ENCODE data around the gene ANKS1B. TPM values are rescaled to one million over a fixed set of nuclear protein-coding genes. Genes with fewer than 3 reads are reported as not detected.

ANKS1B gene
- total RNA-seq, 1 donor from 2014 or later, result 2.4 TPM

DNA sequence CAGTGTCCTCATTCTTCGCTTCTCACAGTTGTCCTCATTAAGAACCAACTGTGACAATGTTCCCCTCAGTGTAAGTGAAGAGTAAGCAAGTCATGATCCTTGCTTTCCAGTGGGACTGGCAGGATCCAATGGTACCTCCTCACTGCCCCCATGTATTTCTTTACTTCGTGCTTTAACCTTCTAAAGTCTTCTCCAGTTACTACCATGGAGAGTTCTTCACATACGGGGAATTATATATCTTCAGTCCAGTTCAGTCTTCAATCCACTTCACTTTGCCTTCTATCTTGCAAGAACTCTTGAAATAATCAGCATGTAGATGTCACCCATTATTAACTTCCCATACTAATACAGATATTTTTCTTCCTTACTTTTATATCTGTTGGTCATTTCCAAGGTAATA lies 719.1 kb downstream of the ANKS1B start:
- FAIRE-seq (no peak), DNase-seq (ENCODE audit: low read depth) (no peak)
- Histone ChIP-seq H2AFZ (ENCODE audit: low read depth, low read length) (no peak overlapping the region), H3K27me3 (ENCODE audit: insufficient read depth, low read length) (no peaks in the 10 kb centered on the region), H3K4me3 (ENCODE audit: insufficient read depth, low read depth, low read length) (no peak overlapping the region), H3K4me1 (ENCODE audit: insufficient read depth, low read length) (no peaks in the 10 kb centered on the region), H3K36me3 (ENCODE audit: insufficient read depth, low read length) (no peaks in the 10 kb centered on the region), H3K9me3 (ENCODE audit: insufficient read depth, low read depth, low read length) (no peaks in the 10 kb centered on the region), H3K4me2 (ENCODE audit: low read length) (no peak overlapping the region), H3K9ac (ENCODE audit: low read length) (no peak overlapping the region), H3K27ac (ENCODE audit: low read depth, low read length) (no peak overlapping the region), H3K79me2 (ENCODE audit: insufficient read depth, low read length) (no peaks in the 10 kb centered on the region), H4K20me1 (ENCODE audit: insufficient read depth, low read length) (no peaks in the 10 kb centered on the region)
- no peak overlapping the region for H3K27ac Mint-ChIP-seq (ENCODE audit: unreplicated experiment)
- no peak overlapping the region for H3K4me3 Mint-ChIP-seq (ENCODE audit: unreplicated experiment)
- H3K4me1 Mint-ChIP-seq (ENCODE audit: low read depth, unreplicated experiment), result peaks cover 2% of the 10 kb centered on the region
- TF ChIP-seq, protein P1, sequence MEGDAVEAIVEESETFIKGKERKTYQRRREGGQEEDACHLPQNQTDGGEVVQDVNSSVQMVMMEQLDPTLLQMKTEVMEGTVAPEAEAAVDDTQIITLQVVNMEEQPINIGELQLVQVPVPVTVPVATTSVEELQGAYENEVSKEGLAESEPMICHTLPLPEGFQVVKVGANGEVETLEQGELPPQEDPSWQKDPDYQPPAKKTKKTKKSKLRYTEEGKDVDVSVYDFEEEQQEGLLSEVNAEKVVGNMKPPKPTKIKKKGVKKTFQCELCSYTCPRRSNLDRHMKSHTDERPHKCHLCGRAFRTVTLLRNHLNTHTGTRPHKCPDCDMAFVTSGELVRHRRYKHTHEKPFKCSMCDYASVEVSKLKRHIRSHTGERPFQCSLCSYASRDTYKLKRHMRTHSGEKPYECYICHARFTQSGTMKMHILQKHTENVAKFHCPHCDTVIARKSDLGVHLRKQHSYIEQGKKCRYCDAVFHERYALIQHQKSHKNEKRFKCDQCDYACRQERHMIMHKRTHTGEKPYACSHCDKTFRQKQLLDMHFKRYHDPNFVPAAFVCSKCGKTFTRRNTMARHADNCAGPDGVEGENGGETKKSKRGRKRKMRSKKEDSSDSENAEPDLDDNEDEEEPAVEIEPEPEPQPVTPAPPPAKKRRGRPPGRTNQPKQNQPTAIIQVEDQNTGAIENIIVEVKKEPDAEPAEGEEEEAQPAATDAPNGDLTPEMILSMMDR (IDR thresholded peaks at IDR 0.05; ENCODE audit: insufficient read depth, low read depth, low read length), result no peak
- TF ChIP-seq EZH2 (IDR thresholded peaks at IDR 0.05; ENCODE audit: insufficient read depth, low read length), result no peak
- H3K36me3 Mint-ChIP-seq (ENCODE audit: low read depth, unreplicated experiment), result no peaks in the 10 kb centered on the region
- no peaks in the 10 kb centered on the region for H3K27me3 Mint-ChIP-seq (ENCODE audit: low read depth, unreplicated experiment)
- H3K9me3 Mint-ChIP-seq (ENCODE audit: unreplicated experiment), result peaks cover 2% of the 10 kb centered on the region

DNA sequence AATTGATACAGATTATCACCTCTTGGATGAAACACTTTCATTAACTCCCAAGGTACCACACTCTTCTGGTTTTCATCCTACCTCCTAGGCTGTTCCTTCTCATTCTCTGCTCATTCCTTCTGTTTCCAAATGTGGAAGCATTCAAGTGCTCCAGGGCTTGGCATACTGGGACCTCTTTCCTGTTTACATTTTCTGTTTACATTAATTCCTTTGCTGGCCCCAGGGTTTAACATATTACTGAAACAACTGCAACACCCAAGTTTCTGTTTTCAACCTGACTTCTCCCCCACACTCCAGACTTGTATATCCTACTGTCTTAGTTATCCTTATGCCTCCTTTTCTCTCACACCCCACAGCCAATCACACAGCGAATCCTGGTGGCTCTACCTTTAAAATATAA lies 723.5 kb downstream of the ANKS1B start:
- DNase-seq (ENCODE audit: low read depth) (no peak), FAIRE-seq (no peak)
- H2AFZ ChIP-seq (ENCODE audit: low read depth, low read length), result no peak overlapping the region
- H3K27ac ChIP-seq (ENCODE audit: low read depth, low read length), result no peak overlapping the region
- H3K27me3 Mint-ChIP-seq (ENCODE audit: low read depth, unreplicated experiment), result no peaks in the 10 kb centered on the region
- peaks cover 15% of the 10 kb centered on the region for H3K4me1 Mint-ChIP-seq (ENCODE audit: low read depth, unreplicated experiment)
- no peak overlapping the region for H3K4me3 ChIP-seq (ENCODE audit: insufficient read depth, low read depth, low read length)
- peaks cover 2% of the 10 kb centered on the region for H3K9me3 Mint-ChIP-seq (ENCODE audit: unreplicated experiment)
- peaks cover 8% of the 10 kb centered on the region for H3K4me1 ChIP-seq (ENCODE audit: insufficient read depth, low read length)
- no peak overlapping the region for H3K27ac Mint-ChIP-seq (ENCODE audit: unreplicated experiment)
- no peak for TF ChIP-seq EZH2 (IDR thresholded peaks at IDR 0.05; ENCODE audit: insufficient read depth, low read length)
- TF ChIP-seq, protein P1 (IDR thresholded peaks at IDR 0.05; ENCODE audit: insufficient read depth, low read depth, low read length), result no peak
- no peak overlapping the region for H3K4me3 Mint-ChIP-seq (ENCODE audit: unreplicated experiment)
- no peaks in the 10 kb centered on the region for H3K9me3 ChIP-seq (ENCODE audit: insufficient read depth, low read depth, low read length)
- H3K27me3 ChIP-seq (ENCODE audit: insufficient read depth, low read length), result no peaks in the 10 kb centered on the region
- H3K4me2 ChIP-seq (ENCODE audit: low read length), result no peak overlapping the region
- no peaks in the 10 kb centered on the region for H4K20me1 ChIP-seq (ENCODE audit: insufficient read depth, low read length)
- no peaks in the 10 kb centered on the region for H3K36me3 ChIP-seq (ENCODE audit: insufficient read depth, low read length)
- H3K36me3 Mint-ChIP-seq (ENCODE audit: low read depth, unreplicated experiment), result no peaks in the 10 kb centered on the region
- no peak overlapping the region for H3K9ac ChIP-seq (ENCODE audit: low read length)
- H3K79me2 ChIP-seq (ENCODE audit: insufficient read depth, low read length), result no peaks in the 10 kb centered on the region

DNA sequence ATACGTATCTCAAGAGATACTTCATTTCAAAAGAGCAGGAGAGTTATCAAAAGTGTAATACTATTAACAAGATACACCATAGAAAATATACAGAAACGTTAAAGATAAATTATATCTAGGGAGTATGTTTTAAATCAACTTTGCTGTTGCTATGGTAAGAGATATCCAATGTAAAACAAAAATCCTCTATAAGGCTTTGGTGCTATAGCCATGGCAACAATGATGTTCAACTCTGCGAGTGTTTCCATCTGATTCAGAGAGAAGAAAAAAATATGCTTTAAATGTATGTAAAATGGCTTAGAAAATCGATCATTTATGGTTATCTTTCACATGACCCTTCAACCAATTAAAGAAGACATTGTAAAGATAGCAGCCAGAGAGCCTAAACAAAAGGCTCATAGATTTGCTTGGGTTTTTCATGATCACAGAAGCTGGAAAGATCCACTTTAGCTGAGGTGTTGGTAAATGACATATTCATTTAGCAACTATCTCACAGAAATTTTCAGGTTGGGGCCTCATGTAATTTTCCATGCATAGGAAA lies 724.2 kb downstream of the ANKS1B start:
- H3K27ac Mint-ChIP-seq (ENCODE audit: unreplicated experiment), result no peak overlapping the region
- H3K4me2 ChIP-seq (ENCODE audit: low read length), result no peak overlapping the region
- TF ChIP-seq, protein P1 (IDR thresholded peaks at IDR 0.05; ENCODE audit: insufficient read depth, low read depth, low read length), result no peak
- TF ChIP-seq EZH2 (IDR thresholded peaks at IDR 0.05; ENCODE audit: insufficient read depth, low read length), result no peak
- H3K4me3 Mint-ChIP-seq (ENCODE audit: unreplicated experiment), result no peak overlapping the region
- no peaks in the 10 kb centered on the region for H3K36me3 Mint-ChIP-seq (ENCODE audit: low read depth, unreplicated experiment)
- H3K27ac ChIP-seq (ENCODE audit: low read depth, low read length), result no peak overlapping the region
- peaks cover 2% of the 10 kb centered on the region for H3K9me3 Mint-ChIP-seq (ENCODE audit: unreplicated experiment)
- H3K27me3 Mint-ChIP-seq (ENCODE audit: low read depth, unreplicated experiment), result no peaks in the 10 kb centered on the region
- no peaks in the 10 kb centered on the region for H4K20me1 ChIP-seq (ENCODE audit: insufficient read depth, low read length)
- no peak for DNase-seq (ENCODE audit: low read depth)
- H3K27me3 ChIP-seq (ENCODE audit: insufficient read depth, low read length), result no peaks in the 10 kb centered on the region
- H3K4me1 Mint-ChIP-seq (ENCODE audit: low read depth, unreplicated experiment), result peaks cover 15% of the 10 kb centered on the region
- H3K79me2 ChIP-seq (ENCODE audit: insufficient read depth, low read length), result no peaks in the 10 kb centered on the region
- H3K9me3 ChIP-seq (ENCODE audit: insufficient read depth, low read depth, low read length), result no peaks in the 10 kb centered on the region
- H2AFZ ChIP-seq (ENCODE audit: low read depth, low read length), result no peak overlapping the region
- H3K9ac ChIP-seq (ENCODE audit: low read length), result no peak overlapping the region
- no peak overlapping the region for H3K4me3 ChIP-seq (ENCODE audit: insufficient read depth, low read depth, low read length)
- peaks cover 8% of the 10 kb centered on the region for H3K4me1 ChIP-seq (ENCODE audit: insufficient read depth, low read length)
- H3K36me3 ChIP-seq (ENCODE audit: insufficient read depth, low read length), result no peaks in the 10 kb centered on the region
- no peak for FAIRE-seq
